ENCODE data around the gene ZNF816.
"Not testable (repeated sequence)": the region's sequence is repeated elsewhere in the genome, so short reads cannot be mapped to it uniquely, and the experiment has no call there.

Gene ZNF816

GRCh38 chr19:52936151-52936953, 26.3 kb downstream of the ZNF816 start:
- no peak overlapping the region for H3K4me3 ChIP-seq (ENCODE audit: low read depth in 1 of 2, low read length in 1 of 2)
- H3K36me3 ChIP-seq: no peaks in the 10 kb centered on the region
- no peaks in the 10 kb centered on the region for H3K27me3 ChIP-seq
- no peaks in the 10 kb centered on the region for H3K9me3 ChIP-seq
- no peak for TF ChIP-seq CTCF (IDR thresholded peaks at IDR 0.05)
- H3K27ac ChIP-seq: no peak overlapping the region
- peaks cover under 1 to 6% of the 10 kb centered on the region in 2 experiments for H3K4me1 ChIP-seq (ENCODE audit: control insufficient read depth in 1 of 2, insufficient read depth in 1 of 2, low read depth in 1 of 2, low read length in 1 of 2)

GRCh38 chr19:52935434-52935833, 27.2 kb downstream of the ZNF816 start:
- no peaks in the 10 kb centered on the region for H3K27me3 ChIP-seq
- H3K4me1 ChIP-seq (ENCODE audit: control insufficient read depth in 1 of 2, insufficient read depth in 1 of 2, low read depth in 1 of 2, low read length in 1 of 2): peaks cover 0 to 6% of the 10 kb centered on the region in 2 experiments
- H3K4me3 ChIP-seq (ENCODE audit: low read depth in 1 of 2, low read length in 1 of 2): no peak overlapping the region
- TF ChIP-seq CTCF (IDR thresholded peaks at IDR 0.05): no peak
- H3K9me3 ChIP-seq: no peaks in the 10 kb centered on the region
- no peak overlapping the region for H3K27ac ChIP-seq
- H3K36me3 ChIP-seq: no peaks in the 10 kb centered on the region

- H3K27ac ChIP-seq; H3K4me3 ChIP-seq (ENCODE audit: low read depth in 1 of 2, low read length in 1 of 2); H3K9me3 ChIP-seq; H3K27me3 ChIP-seq: not testable (repeated sequence)
- Histone ChIP-seq H3K4me1 (ENCODE audit: control insufficient read depth in 1 of 2, insufficient read depth in 1 of 2, low read depth in 1 of 2, low read length in 1 of 2) (peaks cover 22% of the 10 kb centered on the region in 2 experiments), H3K36me3 (peaks cover 14% of the 10 kb centered on the region)
These were observed 38.0 kb downstream of the ZNF816 start for GRCh38 chr19:52924641-52925040.

GRCh38 chr19:52923778-52924593, 38.7 kb downstream of the ZNF816 start:
- peak overlapping the region; percentile 78 for H3K27ac ChIP-seq
- H3K36me3 ChIP-seq: peaks cover 8% of the 10 kb centered on the region
- no peaks in the 10 kb centered on the region for H3K27me3 ChIP-seq
- no peaks in the 10 kb centered on the region for H3K9me3 ChIP-seq
- peaks cover 22% of the 10 kb centered on the region in 2 experiments for H3K4me1 ChIP-seq (ENCODE audit: control insufficient read depth in 1 of 2, insufficient read depth in 1 of 2, low read depth in 1 of 2, low read length in 1 of 2)
- H3K4me3 ChIP-seq (ENCODE audit: low read depth in 1 of 2, low read length in 1 of 2): peak overlapping the region; percentile 89 to 96
- no peak for TF ChIP-seq CTCF (IDR thresholded peaks at IDR 0.05)

- H3K4me3 ChIP-seq (ENCODE audit: low read depth in 1 of 2, low read length in 1 of 2): peak within 1 kb of the TSS; percentile 89 to 96
- H3K27me3 ChIP-seq: no peaks in the 10 kb centered on the region
- no peaks in the 10 kb centered on the region for H3K9me3 ChIP-seq
- peaks cover 3% of the 10 kb centered on the region for H3K36me3 ChIP-seq
- peaks cover 22% of the 10 kb centered on the region in 2 experiments for H3K4me1 ChIP-seq (ENCODE audit: control insufficient read depth in 1 of 2, insufficient read depth in 1 of 2, low read depth in 1 of 2, low read length in 1 of 2)
- peak; percentile 35 for TF ChIP-seq CTCF (IDR thresholded peaks at IDR 0.05)
- H3K27ac ChIP-seq: peak within 1 kb of the TSS; percentile 78
These were observed 39.6 kb downstream of the ZNF816 start, which contains the start of gene ZNF888 for GRCh38 chr19:52922841-52923777. Gene ZNF888 (minus strand): TSS chr19:52923428. CDS start chr19:52917873, 5,555 bp downstream.
